ENCODE data around the gene CHCHD6.
A peak's percentile ranks its signal among the peaks of the same experiment; 100 is the strongest.

Gene CHCHD6

GRCh38 chr3:126870608-126871210 is 166.7 kb downstream of the CHCHD6 start:
- no peak for DNase-seq

- DNase-seq, result peak in 1 of 2 experiments; percentile 53
Observed at GRCh38 chr3:126872701-126873342, 168.8 kb downstream of the CHCHD6 start.

GRCh38 chr3:126873416-126873815 is 169.4 kb downstream of the CHCHD6 start:
- no peak for DNase-seq

GRCh38 chr3:126878664-126879063 is 174.6 kb downstream of the CHCHD6 start:
- no peak for DNase-seq

GRCh38 chr3:126880901-126881300 is 176.9 kb downstream of the CHCHD6 start:
- no peak for DNase-seq

GRCh38 chr3:126881861-126882260 is 177.8 kb downstream of the CHCHD6 start:
- DNase-seq, result no peak

GRCh38 chr3:126883241-126883640 is 179.2 kb downstream of the CHCHD6 start:
- DNase-seq, result no peak

GRCh38 chr3:126885425-126885824 is 181.4 kb downstream of the CHCHD6 start:
- no peak for DNase-seq

GRCh38 chr3:126886217-126886616 is 182.2 kb downstream of the CHCHD6 start:
- DNase-seq, result no peak

- DNase-seq, result no peak
Observed at GRCh38 chr3:126887686-126888085, 183.6 kb downstream of the CHCHD6 start.

GRCh38 chr3:126888186-126888760 is 184.2 kb downstream of the CHCHD6 start:
- peak; percentile 32 to 53 for DNase-seq

- peak in 1 of 2 experiments; percentile 12 for DNase-seq
Observed at GRCh38 chr3:126889276-126890201, 185.5 kb downstream of the CHCHD6 start.

GRCh38 chr3:126891141-126891540 is 187.1 kb downstream of the CHCHD6 start:
- no peak for DNase-seq

- DNase-seq, result no peak
Observed at GRCh38 chr3:126891791-126892190, 187.8 kb downstream of the CHCHD6 start.

GRCh38 chr3:126893651-126894050 is 189.6 kb downstream of the CHCHD6 start:
- no peak for DNase-seq

GRCh38 chr3:126894475-126894874 is 190.4 kb downstream of the CHCHD6 start:
- no peak for DNase-seq

GRCh38 chr3:126895178-126896066 is 191.4 kb downstream of the CHCHD6 start:
- no peak for DNase-seq

GRCh38 chr3:126896067-126896441 is 192.0 kb downstream of the CHCHD6 start:
- no peak for DNase-seq

GRCh38 chr3:126896968-126897367 is 192.9 kb downstream of the CHCHD6 start:
- no peak for DNase-seq

GRCh38 chr3:126897943-126898342 is 193.9 kb downstream of the CHCHD6 start:
- no peak for DNase-seq

- no peak for DNase-seq
Observed at GRCh38 chr3:126900859-126901540, 197.0 kb downstream of the CHCHD6 start.

GRCh38 chr3:126901631-126902030 is 197.6 kb downstream of the CHCHD6 start:
- no peak for DNase-seq
